Hematopoietic multipotent progenitor cell (in vitro differentiated cells): ENCODE results near the gene PDHX. TPM values are rescaled to one million over a fixed set of nuclear protein-coding genes. Genes with fewer than 3 reads are reported as not detected.
A peak's percentile ranks its signal among the peaks of the same experiment; 100 is the strongest.
"Not testable (repeated sequence)": the region's sequence is repeated elsewhere in the genome, so short reads cannot be mapped to it uniquely, and the experiment has no call there.

Source experiments
- DNase-seq, 3 donors: peaks; one replicate each; pipeline ENCODE4 v3.0.0-alpha.2; 2011 to 2015; ENCODE audit warnings: low read depth in 2 of 3, low spot score in 2 of 3
- total RNA-seq: library from RNA; depleted of rRNA; stranded (reverse); fragments of >200 nt; gene quantifications from one replicate; pipeline ENCODE4 v1.2.3, GENCODE V29; 2012

The PDHX gene
- total RNA-seq = 15.6 TPM

DNA sequence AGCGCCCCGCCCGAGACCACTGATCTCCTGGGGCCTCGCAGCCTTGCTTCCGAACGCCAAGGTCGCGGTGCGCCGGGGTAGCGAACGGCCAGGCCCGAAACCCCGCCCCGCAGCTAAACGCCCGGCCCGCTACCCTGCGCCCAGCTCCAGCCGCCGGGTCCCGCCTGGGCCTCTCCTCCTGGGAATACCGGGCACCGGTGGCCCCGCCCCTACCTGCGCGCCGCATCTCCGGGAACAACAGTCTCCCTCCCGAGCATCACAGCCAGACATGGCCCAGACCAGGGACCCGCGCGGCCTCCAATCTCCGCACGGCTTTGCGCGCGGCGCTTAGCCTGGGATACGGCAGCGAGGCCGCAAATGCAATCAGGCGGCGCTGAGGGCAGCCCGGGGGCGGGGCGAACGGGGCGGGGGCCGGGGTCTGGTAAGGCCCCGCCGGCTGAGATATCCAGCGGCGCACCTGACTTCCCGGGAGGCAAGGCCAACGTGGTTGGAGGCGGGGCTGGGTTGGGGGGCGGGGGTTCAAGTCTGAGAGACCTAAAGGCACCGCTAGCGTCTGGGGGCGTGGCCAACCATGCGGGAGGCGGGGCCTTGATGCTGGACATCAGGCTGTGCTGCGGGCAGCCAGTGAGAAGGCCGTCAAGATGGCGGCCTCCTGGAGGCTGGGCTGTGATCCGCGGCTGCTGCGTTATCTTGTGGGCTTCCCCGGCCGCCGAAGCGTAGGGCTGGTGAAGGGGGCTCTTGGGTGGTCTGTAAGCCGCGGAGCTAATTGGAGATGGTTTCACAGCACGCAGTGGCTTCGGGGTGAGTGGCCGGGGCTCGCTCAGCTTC, at the start of gene PDHX, which contains the start of gene APIP:
Gene PDHX, plus strand, starts transcription at position 604 of the 828 bp plus-strand sequence. Its CDS starts 38 bp downstream, at position 642.
Gene APIP, minus strand, starts transcription at position 365 of the 828 bp plus-strand sequence. Its CDS starts 95 bp downstream, at position 270.
- DNase-seq = peak; percentile 86 to 97 (median 96)

DNA sequence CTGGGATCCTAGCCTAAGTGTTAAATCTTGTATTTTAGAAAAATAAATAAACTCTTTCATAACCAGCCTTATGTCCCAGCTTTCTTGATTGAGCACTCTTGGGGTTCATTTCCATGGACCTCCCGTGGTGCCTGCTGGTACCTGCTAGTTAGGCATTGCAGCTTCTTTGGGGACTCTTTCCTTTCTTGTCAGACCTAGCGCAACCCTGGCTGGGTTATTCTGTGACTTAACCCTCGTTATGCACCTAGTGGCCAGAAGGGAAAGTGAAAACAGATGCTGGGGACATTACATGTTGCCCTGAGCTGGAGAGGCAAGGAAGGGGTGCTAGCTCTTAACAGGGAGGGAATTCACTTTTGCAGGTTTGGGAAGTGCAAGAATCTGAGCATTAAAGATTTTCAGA, 47.0 kb upstream of the PDHX start:
- DNase-seq = no peak

DNA sequence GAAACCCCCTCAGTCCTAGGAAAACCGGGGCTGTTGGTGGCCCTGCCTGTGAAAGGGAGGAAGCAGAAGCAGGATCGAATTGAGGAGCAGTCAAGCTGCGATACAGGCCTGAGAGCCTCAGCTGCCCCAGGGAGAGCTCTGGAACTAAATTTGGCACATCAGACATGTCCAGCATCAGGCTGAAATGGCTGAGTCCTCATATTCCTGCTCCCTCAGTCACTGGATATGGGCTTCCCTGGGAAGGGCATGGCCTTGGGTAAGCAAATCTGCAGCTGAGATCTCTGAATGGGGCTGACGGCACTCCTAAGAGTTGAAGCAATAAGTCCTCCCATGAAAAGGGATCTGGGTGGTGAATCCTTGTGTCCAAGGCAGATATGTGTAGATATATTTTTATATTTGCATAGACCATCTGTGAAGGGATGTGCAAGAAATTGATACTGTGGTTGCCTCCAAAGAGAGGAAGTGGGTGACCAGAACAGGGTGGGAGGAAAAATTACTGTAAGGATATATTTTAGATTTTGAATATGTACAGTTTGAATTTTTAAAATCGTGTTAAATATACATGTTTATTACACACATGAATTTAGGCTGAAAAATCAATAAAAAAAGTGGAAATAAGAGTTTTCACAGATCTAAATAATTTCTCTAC, 45.7 kb upstream of the PDHX start:
- DNase-seq = no peak

DNA sequence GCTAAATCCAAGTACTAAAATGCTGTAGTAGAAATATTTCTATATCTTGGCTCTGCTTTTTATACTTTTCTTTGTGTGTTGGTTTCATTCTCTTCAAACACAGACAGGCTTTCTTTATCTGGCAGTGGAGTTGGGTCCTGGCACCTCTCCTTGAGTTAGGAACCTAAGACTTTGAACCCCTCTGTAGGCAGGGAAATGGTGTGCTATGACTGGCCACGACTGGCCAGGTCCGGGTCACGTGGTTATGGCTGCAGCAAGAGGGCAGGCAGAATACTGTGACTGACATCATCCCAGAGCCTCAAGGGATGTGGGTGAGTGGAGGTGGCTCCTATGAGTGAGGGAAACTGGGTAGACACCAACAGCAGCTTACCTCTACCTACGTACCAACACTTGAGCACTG, 42.2 kb upstream of the PDHX start:
- DNase-seq = no peak

DNA sequence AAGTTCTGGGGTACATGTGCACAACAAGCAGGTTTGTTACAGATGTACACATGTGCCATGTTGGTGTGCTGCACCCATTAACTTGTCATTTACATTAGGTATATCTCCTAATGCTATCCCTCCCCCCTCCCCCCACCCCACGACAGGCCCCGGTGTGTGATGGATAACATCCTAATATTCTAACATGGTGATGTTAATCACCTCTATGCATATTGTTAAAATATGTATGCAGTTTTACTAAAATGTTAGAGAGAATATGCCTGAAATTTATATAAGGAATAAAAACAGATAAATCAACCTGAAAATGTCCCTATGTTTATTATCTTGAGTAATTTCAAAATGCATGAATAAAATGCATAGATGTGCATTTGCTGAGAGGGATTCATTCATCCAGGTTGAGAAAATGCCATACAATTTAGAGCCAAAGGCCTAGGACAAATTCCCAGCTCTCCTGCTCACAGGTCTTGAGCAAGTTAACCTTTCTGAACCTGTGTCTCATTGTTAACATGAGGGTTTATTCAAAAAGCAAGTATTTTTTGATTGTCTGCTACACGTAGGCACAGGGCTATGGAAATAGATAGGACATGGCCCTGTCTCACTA, 38.9 kb upstream of the PDHX start:
- no peak for DNase-seq

DNA sequence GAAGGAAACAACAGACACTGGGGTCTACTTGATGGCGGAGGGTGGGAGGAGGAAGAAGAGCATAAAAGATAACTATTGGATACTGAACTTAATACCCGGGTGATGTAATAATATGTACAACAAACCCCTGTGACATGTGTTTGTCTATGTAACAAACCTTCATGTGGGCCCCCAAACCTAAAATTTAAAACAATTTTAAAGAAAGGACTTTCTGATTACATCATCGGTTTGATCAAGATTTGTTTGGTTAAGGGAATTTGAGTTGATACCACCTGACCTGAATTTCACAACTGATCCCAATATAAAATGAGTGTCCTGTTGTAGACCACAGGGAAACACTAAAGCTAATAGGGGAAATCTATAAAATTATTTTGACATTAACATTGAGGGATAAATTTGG, 34.5 kb upstream of the PDHX start:
- DNase-seq = no peak

DNA sequence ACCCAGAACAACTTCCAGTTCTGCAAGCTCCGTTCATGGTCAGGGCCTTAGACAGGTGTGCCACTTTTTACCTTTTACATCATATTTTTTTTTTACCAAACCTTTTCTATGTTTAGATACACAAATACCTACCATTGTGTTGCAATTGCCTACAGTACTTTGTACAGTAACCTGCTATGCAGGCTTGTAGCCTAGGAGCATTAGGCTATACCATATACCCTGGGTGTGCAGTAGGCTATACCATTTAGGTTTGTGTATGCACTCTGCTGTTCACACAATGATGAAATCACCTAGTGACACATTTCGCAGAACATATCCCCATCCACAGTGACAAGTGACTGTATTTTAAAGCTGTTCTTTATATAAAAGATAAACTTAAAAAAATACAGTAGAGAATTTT, 29.8 kb upstream of the PDHX start:
- no peak for DNase-seq

DNA sequence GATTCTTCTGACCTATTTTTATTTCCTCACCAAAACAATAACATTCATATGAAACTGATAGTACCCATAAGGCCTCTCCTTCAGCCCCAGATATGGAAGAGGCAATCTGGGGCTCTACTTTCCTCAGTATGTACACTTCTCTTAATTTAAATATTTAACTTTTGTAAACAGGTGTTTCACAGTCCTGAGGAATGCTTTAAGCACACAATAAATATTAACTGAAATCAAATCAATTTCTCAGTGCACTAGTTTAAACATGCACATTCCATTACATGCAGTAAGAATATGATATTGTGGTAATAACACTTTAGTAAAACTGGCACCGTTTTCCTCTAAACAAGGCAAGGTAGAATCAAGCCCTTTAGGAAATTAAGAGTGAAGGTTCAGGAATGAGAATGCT, 29.2 kb upstream of the PDHX start:
- no peak for DNase-seq

DNA sequence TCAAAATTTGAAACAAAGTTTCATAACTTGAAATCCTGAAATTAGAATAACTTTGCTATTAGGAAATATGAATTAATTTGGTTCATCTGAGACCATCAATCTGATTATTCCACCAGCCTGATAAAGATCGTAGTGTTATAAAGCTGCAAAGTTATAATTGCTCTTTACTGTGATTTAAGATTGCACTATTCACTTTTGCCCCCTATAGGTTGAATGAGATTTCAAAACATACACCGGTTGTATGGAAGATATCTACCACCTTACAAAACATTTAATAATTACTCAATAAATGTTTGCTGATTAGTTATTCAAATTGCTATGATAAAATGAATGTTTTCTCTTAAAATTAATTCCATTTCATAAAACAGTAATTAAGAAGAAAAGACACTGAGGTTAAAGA, 26.3 kb upstream of the PDHX start:
- peak in 2 of 3 donors; percentile 3 to 18 for DNase-seq

DNA sequence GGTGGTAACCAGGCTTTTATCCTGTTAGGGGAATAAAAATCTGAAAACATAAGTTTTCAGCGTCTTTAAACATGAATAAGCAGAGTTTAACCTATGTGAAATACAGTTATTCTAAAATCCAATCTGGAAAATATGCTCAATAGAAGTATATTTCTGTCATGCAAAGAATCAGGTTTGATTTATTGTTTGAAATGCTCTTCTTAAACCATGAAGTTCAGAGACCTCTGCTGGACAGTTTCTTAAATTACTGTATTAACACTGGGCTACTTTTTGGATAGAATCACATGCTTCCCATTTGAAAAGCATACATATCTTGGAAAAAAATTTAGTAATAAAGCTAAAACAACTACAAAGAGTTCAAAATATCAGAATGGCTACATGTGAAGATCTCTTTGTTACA, 25.6 kb upstream of the PDHX start:
- peak in 2 of 3 donors; percentile 29 to 70 for DNase-seq

DNA sequence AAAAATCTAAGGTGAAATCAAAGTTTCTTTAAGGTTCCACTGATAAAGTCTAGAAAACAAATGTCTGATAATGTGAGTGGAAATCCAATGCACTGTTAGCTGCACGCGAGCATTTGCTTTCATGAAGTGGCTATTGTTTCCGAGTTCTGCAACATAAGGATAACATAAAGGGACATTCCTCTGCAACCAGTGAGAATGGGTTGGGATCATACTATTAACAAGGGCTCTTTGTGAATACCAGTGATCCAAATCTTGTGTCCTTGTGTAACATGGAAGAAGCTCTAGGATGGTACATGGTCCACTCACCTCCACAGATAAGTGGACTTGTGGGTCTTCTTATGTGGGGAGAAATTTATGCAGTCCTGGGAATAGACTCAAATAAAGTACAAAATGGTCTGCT, 24.8 kb upstream of the PDHX start:
- DNase-seq = no peak

DNA sequence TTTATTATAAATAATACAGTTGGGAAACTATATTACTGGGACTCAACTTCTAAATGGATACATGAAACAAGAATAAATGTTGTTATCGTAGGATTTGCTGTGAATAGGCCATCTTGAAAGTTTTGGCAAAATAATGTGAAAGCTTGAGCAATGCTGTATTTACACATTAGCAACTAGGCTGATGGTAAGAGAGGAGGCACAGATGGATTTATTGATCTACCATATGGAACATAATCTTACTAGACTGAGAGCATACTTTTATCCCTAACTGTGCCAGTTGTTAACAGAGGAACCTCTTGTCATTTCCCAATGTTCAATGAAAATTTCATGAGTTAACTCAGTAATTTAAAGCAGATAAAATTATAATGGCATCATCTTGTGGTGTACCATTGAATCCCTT, 23.0 kb upstream of the PDHX start:
- no peak for DNase-seq

DNA sequence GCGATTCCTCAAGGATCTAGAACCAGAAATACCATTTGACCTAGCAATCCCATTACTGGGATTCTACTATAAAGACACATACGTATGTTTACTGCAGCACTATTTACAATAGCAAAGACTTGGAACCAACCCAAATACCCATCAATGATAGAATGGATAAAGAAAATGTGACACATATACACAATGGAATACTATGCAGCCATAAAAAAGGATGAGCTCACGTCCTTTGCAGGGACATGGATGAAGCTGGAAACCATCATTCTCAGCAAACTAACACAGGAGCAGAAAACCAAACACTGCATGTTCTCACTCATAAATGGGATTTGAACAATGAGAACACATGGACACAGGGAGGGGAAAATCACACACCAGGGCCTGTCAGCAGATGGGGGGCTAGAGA, 20.2 kb upstream of the PDHX start:
- DNase-seq = not testable (repeated sequence)

DNA sequence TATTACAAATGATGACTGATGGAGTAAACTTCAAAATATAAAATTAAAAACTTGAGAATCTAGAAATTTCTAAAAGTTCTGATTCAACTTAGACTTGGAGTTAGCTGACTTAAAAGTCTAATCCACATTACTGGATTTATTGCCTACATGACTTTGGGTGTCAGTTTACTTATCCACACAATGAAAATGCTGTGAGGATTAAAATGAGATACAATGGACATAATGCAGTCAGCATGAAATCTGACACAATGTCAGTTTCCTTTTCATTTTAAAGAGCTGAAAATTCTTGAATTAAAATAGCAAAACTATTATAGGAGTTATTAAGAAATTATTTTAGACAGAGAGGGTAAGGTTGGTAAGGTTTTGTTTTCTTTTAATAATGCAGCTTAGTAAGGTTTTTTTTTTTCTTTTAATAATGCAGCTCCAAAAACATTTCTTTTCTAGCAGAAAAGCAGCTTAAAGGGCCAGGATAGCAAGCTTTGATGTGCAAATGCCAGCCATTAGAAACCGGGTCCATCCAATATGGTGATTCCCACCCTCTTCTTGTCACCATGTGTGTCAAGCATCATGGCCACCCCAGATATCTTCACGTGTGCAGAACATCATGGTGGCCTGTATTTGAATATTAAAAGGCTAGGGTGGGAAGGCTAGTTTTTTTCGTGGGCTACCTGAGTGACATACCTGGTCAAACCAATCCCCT, 19.1 kb upstream of the PDHX start:
- DNase-seq = no peak

DNA sequence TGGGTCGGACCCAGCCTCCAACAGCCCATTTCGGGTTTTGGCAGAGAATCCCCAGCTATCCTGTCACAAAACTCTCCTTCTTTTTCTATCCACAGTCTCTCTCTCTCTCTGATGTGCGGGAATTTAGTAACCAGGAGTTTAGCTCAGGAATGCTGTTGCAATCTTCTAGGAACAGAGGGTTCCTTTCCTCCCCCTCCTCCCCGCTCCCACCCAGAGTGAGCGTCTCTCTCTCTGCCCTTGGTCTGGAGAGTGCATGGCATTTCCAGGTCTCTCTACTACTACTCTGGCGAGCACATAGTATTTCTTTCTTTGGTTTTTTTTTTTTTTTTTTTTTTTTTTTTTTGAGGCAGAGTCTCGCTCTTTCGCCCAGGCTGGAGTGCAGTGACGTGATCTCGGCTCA, 17.9 kb upstream of the PDHX start:
- no peak for DNase-seq

DNA sequence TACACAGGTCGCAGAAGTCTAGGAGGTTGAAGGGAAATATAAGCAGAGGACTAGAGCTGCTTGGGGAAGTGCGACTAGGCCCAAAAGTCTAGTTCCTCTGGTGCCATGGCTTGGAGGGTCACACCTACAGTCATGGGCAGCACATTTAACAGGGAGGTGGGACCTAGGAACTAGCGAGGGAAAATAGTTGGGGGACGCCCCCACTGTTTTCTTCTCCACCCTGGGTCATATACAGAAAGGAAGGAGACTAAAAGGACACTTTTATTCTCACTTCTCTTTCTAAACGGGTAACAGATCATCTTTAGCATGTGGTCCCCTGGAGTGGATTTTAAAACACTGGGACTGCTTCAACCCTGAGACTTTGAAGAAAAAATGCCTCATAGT, 16.8 kb upstream of the PDHX start:
- DNase-seq = peak in 2 of 3 donors; percentile 14 to 38

DNA sequence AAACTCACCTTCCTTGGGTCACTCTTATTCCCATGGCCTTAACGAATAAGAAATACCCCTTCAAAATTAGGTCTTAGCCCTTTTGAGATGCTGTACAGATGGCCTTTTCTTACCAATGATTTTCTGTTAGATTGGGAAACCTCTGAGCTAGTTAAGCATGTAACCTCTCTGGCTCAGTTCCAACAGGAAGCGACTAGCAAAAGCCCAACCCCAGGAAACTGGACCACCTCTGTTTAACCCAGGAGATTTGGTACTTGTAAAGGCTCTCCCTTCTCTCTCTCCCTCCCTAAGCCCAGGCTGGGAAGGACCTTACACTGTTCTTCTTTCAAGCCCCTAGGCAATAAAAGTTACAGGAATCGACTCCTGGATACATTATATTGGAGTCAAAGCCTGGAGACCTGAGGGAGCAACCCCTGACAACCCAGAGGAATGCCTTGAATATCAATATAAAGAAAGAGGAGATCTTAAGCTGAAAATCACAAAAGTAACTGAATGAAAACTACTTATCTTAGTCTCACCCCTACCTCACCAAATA, 11.9 kb upstream of the PDHX start:
- peak in 1 of 3 donors; percentile 16 for DNase-seq

DNA sequence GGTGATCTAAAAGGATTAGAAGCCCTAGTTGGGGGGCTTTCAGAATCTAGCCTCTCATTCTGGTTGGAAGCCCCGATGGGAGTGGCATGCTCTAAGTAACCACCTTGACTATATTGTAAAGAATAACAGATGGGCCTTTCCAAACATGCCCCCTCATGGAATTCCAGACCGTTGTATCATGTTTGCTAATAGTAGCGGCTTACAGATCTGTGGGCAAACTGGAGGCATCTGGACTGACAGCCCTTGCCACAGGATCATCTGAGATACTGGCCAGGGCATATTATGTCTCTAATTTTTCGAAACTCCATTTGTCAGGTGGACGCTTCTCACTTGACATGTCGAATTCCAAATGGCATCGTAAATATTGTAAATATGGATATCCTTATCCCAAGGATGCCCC, 10.8 kb upstream of the PDHX start:
- no peak for DNase-seq

DNA sequence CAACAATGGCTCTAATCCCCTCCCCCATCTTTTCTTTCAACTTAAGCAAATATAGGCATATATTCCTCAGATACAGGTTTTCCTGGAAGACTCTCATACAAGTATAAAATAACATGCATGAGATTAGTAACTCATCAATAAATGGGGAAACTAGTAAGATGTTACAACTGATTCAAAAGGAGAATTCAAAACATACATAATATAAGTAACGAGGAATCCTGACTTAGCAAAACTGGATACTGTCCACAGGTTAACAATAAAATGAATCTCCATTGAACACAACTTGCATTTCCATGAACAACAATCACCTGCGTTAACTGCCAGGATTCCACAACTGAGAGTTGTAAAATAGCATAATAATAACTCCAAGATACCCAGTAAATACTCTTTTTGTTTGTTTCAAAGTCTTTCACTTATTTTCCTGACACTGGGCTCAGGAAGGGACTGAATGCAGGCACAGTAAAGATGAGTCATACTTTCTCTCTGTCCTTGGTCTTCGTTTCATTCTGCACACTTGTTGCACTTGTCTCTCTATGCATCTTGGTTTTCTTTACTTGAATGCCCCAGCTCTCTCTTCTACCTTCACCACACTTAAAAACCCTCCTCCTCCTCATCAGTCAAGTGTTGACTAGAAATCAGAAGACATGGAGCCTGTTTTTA, 8.4 kb upstream of the PDHX start:
- no peak for DNase-seq

DNA sequence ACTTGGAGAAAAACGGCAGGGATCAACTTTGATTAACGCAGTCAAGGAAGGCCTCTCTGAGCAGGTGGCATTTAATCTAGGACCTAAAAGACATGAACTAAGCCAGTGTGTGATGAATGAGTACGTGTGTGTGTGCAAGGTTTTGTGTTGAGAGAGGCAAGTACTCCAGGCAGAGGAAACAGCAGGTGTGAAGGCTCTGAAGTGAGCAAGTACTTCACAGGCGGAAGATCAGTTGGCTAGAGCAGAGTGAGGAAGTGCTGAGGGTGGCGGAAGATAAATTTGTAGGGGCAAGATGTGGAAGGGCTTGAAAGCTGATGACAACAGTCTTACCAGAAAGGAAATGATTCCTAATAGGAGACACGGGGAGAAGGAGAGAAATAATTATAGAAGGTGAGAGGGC, 7.0 kb upstream of the PDHX start:
- DNase-seq = no peak
